Kidney (tissue), 14 donors: ENCODE measurements around the gene PHYHIPL. TPM values are rescaled to one million over a fixed set of nuclear protein-coding genes. Genes with fewer than 3 reads are reported as not detected.
A peak's percentile ranks its signal among the peaks of the same experiment; 100 is the strongest.
"Not testable (repeated sequence)": the region's sequence is repeated elsewhere in the genome, so short reads cannot be mapped to it uniquely, and the experiment has no call there.

Experiments used
- DNase-seq, 5 donors: peaks; one replicate each; pipeline ENCODE4 v3.0.0-alpha.2; 2013 to 2020
- FAIRE-seq: peaks from 2 replicates; lab custom pipeline; 2012; peaks lifted over from hg19 to GRCh38; lab: Jason Lieb, UNC
- H3K27ac ChIP-seq, 2 donors: one replicate each; pipeline ENCODE4 v1.7.0; 2013; ENCODE audit warnings: low read depth in 2 of 2, low read length in 2 of 2, inconsistent platforms in 1 of 2
- H3K27me3 ChIP-seq: one replicate; pipeline ENCODE4 v1.7.1; 2013; ENCODE audit warnings: low read length, inconsistent platforms; ENCODE audit not compliant: control insufficient read depth, insufficient read depth
- H3K36me3 ChIP-seq, 3 donors: one replicate each; pipeline versions ENCODE4 v1.7.0 to v1.7.1; 2013; ENCODE audit warnings: low read length in 3 of 3, control low read depth in 1 of 3, inconsistent platforms in 1 of 3; ENCODE audit not compliant: insufficient read depth in 3 of 3, control insufficient read depth in 2 of 3
- H3K4me1 ChIP-seq, 3 donors: one replicate each; pipeline versions ENCODE4 v1.7.0 to v1.7.1; 2013; ENCODE audit warnings: low read length in 3 of 3, inconsistent platforms in 1 of 3, low read depth in 1 of 3; ENCODE audit not compliant: control insufficient read depth in 2 of 3, insufficient read depth in 2 of 3
- H3K4me3 ChIP-seq, 3 donors: one replicate each; pipeline versions ENCODE4 v1.7.0 to v1.8.1; 2013; ENCODE audit warnings: low read length in 3 of 3, control low read depth in 1 of 3, inconsistent platforms in 1 of 3
- H3K9ac ChIP-seq, 3 donors: one replicate each; pipeline versions ENCODE4 v1.7.0 to v1.7.1; 2013; ENCODE audit warnings: low read length in 3 of 3, control low read depth in 1 of 3, inconsistent platforms in 1 of 3
- H3K9me3 ChIP-seq, 3 donors: one replicate each; pipeline versions ENCODE4 v1.7.0 to v1.7.1; 2013; ENCODE audit warnings: low read length in 3 of 3, control low read depth in 1 of 3, inconsistent platforms in 1 of 3; ENCODE audit not compliant: control insufficient read depth in 2 of 3, insufficient read depth in 1 of 3
- intact Hi-C: fragments of 100-400 bp; cut with DNase I; formaldehyde crosslinking; loops from one replicate; pipeline ENCODE4 v1.11.1; 2022
- polyA plus RNA-seq: library from polyadenylated mRNA; stranded (reverse); fragments of 350-450 nt; fragmentation: Illumina TruSeq; extraction: RNeasy Lipid Tissue Mini Kit (QIAGEN cat#74804); gene quantifications from one replicate; pipeline ENCODE4 v1.2.3, GENCODE V29; 2014; ENCODE audit warnings: low read depth, low replicate concordance; ENCODE audit not compliant: insufficient read depth
- total RNA-seq: library from RNA; stranded (reverse); fragmentation: NEBNext Ultra II Directional; extraction: Animal tissue kit (Norgen Biotek cat#: 25700); gene quantifications from one replicate; pipeline ENCODE4 v1.2.1, GENCODE V29; 2021
- TF ChIP-seq, protein P1 (sequence below): IDR thresholded peaks from 3 replicates; pipeline ENCODE4 v1.5.1; 2012; ENCODE audit warnings: mild to moderate bottlenecking, moderate library complexity, borderline replicate concordance; ENCODE audit not compliant: insufficient read depth; ENCODE audit errors: extremely low read depth
- donor health status: control.
- donor health status: control.
- donor health status: control.
- donor health status: control.
- donor health status: control.
- donor health status: DM: yes; HTN: yes; CAD: no.
- donor health status: Normal renal cell carcinoma (clear cell type).

The PHYHIPL gene
- total and polyA plus RNA-seq, 2 donors from 2014 or later: 12.0 to 19.2 TPM

DNA sequence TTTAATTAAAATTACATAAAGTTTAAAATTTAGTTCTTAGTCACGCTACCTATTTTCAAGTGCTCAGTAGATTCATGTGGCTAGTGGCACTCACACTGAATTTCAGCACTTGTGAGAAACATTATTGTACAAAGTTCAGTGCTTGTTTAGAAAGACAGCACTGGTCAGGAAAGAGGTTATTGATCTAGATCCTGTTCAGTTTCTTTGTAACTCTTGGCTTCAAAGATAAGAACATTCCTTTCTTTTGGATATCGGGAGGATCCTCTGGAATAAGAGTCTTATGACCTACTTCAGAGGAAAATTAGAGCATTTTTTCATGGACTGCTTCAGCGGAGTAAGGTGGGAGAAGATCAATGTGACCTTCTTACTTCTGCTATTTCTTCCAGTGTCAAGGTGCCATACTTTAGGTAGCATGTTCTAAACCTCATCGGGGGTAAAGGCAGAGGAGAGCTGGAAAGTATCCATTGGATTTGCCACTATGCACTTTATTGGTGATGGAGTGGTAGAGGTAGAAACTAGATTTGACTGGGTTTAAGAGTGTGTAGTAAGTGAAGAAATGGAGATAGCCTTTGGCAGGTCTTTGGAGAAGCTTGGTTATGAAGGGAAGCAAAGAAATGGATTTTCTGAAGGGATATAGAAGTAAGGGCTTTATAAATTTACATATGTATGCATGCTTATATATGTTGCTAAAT, 39.9 kb downstream of the PHYHIPL start:
- DNase-seq: no peak
- TF ChIP-seq, protein P1, sequence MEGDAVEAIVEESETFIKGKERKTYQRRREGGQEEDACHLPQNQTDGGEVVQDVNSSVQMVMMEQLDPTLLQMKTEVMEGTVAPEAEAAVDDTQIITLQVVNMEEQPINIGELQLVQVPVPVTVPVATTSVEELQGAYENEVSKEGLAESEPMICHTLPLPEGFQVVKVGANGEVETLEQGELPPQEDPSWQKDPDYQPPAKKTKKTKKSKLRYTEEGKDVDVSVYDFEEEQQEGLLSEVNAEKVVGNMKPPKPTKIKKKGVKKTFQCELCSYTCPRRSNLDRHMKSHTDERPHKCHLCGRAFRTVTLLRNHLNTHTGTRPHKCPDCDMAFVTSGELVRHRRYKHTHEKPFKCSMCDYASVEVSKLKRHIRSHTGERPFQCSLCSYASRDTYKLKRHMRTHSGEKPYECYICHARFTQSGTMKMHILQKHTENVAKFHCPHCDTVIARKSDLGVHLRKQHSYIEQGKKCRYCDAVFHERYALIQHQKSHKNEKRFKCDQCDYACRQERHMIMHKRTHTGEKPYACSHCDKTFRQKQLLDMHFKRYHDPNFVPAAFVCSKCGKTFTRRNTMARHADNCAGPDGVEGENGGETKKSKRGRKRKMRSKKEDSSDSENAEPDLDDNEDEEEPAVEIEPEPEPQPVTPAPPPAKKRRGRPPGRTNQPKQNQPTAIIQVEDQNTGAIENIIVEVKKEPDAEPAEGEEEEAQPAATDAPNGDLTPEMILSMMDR: no peak
- Histone ChIP-seq H3K9ac (no peak overlapping the region), H3K27ac (no peak overlapping the region), H3K9me3 (no peaks in the 10 kb centered on the region), H3K4me1 (no peaks in the 10 kb centered on the region), H3K4me3 (no peak overlapping the region), H3K36me3 (no peaks in the 10 kb centered on the region), H3K27me3 (no peaks in the 10 kb centered on the region)
- intact Hi-C loops: no loop called here
- FAIRE-seq: no peak

DNA sequence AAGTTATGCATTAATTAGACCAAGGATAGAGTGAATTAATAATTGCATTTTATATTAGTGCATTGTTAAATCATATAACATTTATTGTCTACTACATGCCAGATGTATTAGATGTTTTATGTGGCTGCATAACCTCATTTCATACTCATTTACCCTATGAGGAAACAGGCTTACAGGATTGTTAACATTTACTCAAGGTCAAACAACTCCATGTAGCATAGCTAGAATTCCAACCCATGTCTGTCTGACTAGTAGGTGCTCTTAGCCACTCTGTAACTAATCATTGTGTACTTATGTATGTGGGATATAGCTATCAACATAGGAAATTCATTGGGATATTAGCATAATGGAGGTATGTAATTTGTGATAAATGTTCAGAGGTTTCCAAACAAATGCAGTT, 46.3 kb downstream of the PHYHIPL start:
- no peak for FAIRE-seq
- peak in 1 of 5 donors; percentile 13 for DNase-seq
- Histone ChIP-seq H3K9ac (no peak overlapping the region), H3K4me1 (peaks cover 0 to 7% (median 0%) of the 10 kb centered on the region in 3 donors), H3K9me3 (no peaks in the 10 kb centered on the region), H3K36me3 (no peaks in the 10 kb centered on the region), H3K27ac (no peak overlapping the region), H3K27me3 (no peaks in the 10 kb centered on the region), H3K4me3 (no peak overlapping the region)
- intact Hi-C loops: no loop called here
- TF ChIP-seq, protein P1: no peak

DNA sequence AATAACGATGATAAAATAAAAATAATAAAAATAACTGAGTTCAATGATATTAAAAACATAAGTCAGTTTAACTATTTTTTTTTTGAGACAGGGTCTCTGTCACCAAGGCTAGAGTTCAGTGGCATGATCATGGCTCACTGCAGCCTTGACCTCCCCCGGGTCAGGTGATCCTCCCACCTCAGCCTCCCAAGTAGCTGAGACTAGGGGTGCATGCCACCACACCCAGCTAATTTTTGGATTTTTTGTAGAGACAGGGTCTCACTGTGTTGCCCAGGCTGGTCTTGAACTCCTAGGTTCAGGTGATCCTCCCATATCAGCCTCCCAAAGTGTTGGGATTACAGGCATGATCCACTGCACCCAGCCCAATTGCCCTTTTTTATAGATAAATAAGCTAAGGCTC, 47.2 kb downstream of the PHYHIPL start:
- H3K36me3 ChIP-seq, H3K4me1 ChIP-seq, H3K4me3 ChIP-seq, DNase-seq, H3K27ac ChIP-seq, intact Hi-C loops, H3K27me3 ChIP-seq, H3K9me3 ChIP-seq, H3K9ac ChIP-seq, FAIRE-seq: not testable (repeated sequence)

DNA sequence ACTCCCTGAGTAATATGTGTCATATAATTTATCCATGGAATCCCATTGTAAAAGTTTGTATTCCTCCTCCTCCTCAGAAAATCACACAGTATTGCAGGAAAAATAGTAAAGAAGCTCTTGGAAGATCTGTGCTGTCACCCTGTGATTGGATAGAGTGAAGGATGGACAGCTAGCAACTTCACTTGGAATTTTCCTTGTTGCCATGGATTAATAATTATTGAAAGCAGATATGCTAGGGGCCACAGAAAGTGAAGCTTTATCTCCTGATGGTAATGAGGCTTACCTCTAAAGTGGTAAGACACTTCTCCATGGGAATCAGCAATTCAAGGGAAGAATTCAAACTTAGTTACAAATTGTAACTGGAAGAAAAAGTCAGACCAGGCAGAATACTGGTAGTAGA, 48.8 kb downstream of the PHYHIPL start:
- intact Hi-C loops: no loop called here
- Histone ChIP-seq H3K9me3 (no peaks in the 10 kb centered on the region), H3K36me3 (no peaks in the 10 kb centered on the region), H3K27ac (no peak overlapping the region), H3K27me3 (no peaks in the 10 kb centered on the region), H3K4me3 (no peak overlapping the region), H3K9ac (no peak overlapping the region), H3K4me1 (peaks cover 0 to 7% (median 0%) of the 10 kb centered on the region in 3 donors)
- FAIRE-seq (no peak), DNase-seq (no peak)
- TF ChIP-seq, protein P1: no peak
